HUES48 (cell line): ENCODE results near the gene SLC38A8.
A peak's percentile ranks its signal among the peaks of the same experiment; 100 is the strongest.

Source experiments
- H3K27ac ChIP-seq: one replicate; pipeline ENCODE4 v1.7.0; 2013; ENCODE audit warnings: low read depth, low read length, inconsistent platforms
- H3K27me3 ChIP-seq: 2 replicates; pipeline ENCODE4 v1.6.1; 2013; ENCODE audit warnings: mild to moderate bottlenecking, low read length; ENCODE audit not compliant: control insufficient read depth, insufficient read depth
- H3K36me3 ChIP-seq: 2 replicates; pipeline ENCODE4 v1.6.1; 2013; ENCODE audit warnings: low read length; ENCODE audit not compliant: control insufficient read depth, insufficient read depth
- H3K4me1 ChIP-seq: 2 replicates; pipeline ENCODE4 v1.6.1; 2013; ENCODE audit warnings: mild to moderate bottlenecking, low read length; ENCODE audit not compliant: control insufficient read depth, insufficient read depth
- H3K4me3 ChIP-seq: 2 replicates; pipeline ENCODE4 v1.5.1; 2013; ENCODE audit warnings: mild to moderate bottlenecking, low read depth, low read length
- H3K9ac ChIP-seq: 2 replicates; pipeline ENCODE4 v1.6.1; 2013; ENCODE audit warnings: mild to moderate bottlenecking, low read depth, low read length, moderate library complexity
- H3K9me3 ChIP-seq: 2 replicates; pipeline ENCODE4 v1.6.1; 2013; ENCODE audit warnings: low read length; ENCODE audit not compliant: control insufficient read depth, insufficient read depth

The SLC38A8 gene

GRCh38 chr16:83975590-83976260 lies 66.9 kb downstream of the SLC38A8 start:
- no peak overlapping the region for H3K4me3 ChIP-seq
- H3K27ac ChIP-seq, result no peak overlapping the region
- no peaks in the 10 kb centered on the region; the same call in 1 of the 2 replicates for H3K4me1 ChIP-seq
- no peaks in the 10 kb centered on the region for H3K36me3 ChIP-seq
- H3K9me3 ChIP-seq, result 0 out of 2 replicates have a peak, but pooled peaks cover 2% of the 10 kb centered on the region
- H3K9ac ChIP-seq, result no peak overlapping the region
- H3K27me3 ChIP-seq, result no peaks in the 10 kb centered on the region

- Histone ChIP-seq H3K36me3 (no peaks in the 10 kb centered on the region), H3K4me1 (peaks cover 6% of the 10 kb centered on the region; the same call in 1 of the 2 replicates), H3K27ac (no peak overlapping the region), H3K4me3 (no peak overlapping the region), H3K9ac (no peak overlapping the region), H3K27me3 (peaks cover 4% of the 10 kb centered on the region; the same call in 1 of the 2 replicates), H3K9me3 (0 out of 2 replicates have a peak, but pooled peaks cover 2% of the 10 kb centered on the region)
Measured at GRCh38 chr16:83974475-83974874, 68.1 kb downstream of the SLC38A8 start.

DNA sequence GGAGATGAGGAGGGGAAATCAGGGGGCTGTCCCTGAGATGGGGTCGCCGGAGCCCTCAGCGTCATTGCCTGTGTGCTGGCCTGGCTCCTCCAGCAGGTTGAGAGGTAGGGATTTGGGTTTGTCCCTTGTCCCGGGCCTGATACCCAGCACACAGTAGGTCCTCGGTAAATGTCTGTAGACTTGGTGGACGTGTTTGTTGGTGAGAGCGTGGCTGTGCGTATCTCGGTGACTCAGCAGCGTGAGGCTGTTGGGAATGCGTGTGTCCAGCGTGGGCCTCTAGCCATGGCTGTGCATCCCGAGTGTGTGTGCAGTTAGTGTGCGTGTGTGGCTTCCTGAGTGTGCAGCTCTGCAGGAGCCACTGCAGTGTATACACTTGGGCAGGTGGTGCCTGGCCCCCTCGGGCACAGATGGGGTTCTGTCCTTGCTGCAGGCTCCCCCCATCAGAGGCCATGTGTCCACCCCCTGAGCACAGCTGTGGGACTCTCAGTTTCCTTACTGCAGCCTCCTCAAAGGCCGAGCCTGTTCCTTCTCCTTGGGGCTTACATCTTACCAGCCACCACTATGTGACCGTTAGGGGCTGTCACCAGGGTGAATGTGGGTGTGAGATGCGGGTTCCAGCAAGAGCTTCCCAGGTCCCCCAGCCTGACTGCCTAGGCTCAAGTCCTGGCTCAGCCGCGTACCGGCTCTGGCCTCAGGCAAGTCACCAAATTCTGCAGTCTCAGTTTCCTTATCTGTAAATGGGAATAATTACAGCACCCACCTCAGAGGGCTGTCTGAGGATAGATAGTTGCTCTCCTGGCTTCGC lies 68.8 kb downstream of the SLC38A8 start:
- Histone ChIP-seq H3K27me3 (peaks cover 9% of the 10 kb centered on the region), H3K9ac (no peak overlapping the region)

DNA sequence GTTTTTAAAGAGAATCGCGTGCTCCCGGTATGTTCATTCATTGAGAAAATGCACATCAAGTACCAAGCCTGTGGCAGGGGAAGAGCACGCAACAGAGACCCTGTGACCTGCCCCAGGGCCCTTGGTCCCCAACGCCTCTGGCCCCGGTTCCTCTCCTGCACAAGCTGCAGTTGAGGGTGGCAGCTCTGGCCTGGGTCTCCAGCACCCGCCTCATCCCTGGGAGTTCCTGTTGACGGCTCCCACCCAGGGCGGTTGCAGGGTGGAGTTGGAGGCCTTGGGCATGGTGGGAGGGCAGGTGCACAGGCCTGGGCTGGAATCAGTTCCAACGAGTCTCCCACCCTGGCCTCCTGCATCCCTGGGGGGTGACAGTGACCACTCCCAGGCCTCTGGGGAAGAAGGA lies 69.5 kb downstream of the SLC38A8 start:
- no peaks in the 10 kb centered on the region for H3K9me3 ChIP-seq
- H3K27me3 ChIP-seq, result peaks cover 11% of the 10 kb centered on the region
- H3K36me3 ChIP-seq, result no peaks in the 10 kb centered on the region
- no peak overlapping the region for H3K9ac ChIP-seq
- H3K27ac ChIP-seq, result no peak overlapping the region
- no peak overlapping the region for H3K4me3 ChIP-seq
- H3K4me1 ChIP-seq, result peaks cover 6% of the 10 kb centered on the region; the same call in 1 of the 2 replicates

More for the DNA sequence above, 68.8 kb downstream of the SLC38A8 start:
- Histone ChIP-seq H3K4me3 (no peak overlapping the region), H3K4me1 (peaks cover 6% of the 10 kb centered on the region; the same call in 1 of the 2 replicates), H3K27ac (no peak overlapping the region), H3K36me3 (no peaks in the 10 kb centered on the region), H3K9me3 (0 out of 2 replicates have a peak, but pooled peaks cover 1% of the 10 kb centered on the region)

- peaks cover 11% of the 10 kb centered on the region for H3K27me3 ChIP-seq
- no peak overlapping the region for H3K27ac ChIP-seq
- peaks cover 6% of the 10 kb centered on the region; the same call in 1 of the 2 replicates for H3K4me1 ChIP-seq
- H3K36me3 ChIP-seq, result no peaks in the 10 kb centered on the region
- no peaks in the 10 kb centered on the region for H3K9me3 ChIP-seq
- H3K9ac ChIP-seq, result no peak overlapping the region
- H3K4me3 ChIP-seq, result no peak overlapping the region
Measured at GRCh38 chr16:83972256-83973008, 70.2 kb downstream of the SLC38A8 start.

GRCh38 chr16:83971165-83972130 lies 71.1 kb downstream of the SLC38A8 start:
- no peaks in the 10 kb centered on the region for H3K9me3 ChIP-seq
- H3K4me3 ChIP-seq, result no peak overlapping the region
- H3K4me1 ChIP-seq, result peaks cover 6% of the 10 kb centered on the region; the same call in 1 of the 2 replicates
- no peaks in the 10 kb centered on the region for H3K36me3 ChIP-seq
- peaks cover 11% of the 10 kb centered on the region for H3K27me3 ChIP-seq
- H3K9ac ChIP-seq, result no peak overlapping the region
- no peak overlapping the region for H3K27ac ChIP-seq

GRCh38 chr16:83970430-83970815 lies 72.2 kb downstream of the SLC38A8 start:
- H3K9ac ChIP-seq, result no peak overlapping the region
- no peak overlapping the region for H3K27ac ChIP-seq

GRCh38 chr16:83969771-83970429 lies 72.7 kb downstream of the SLC38A8 start:
- H3K4me1 ChIP-seq, result peaks cover 6% of the 10 kb centered on the region; the same call in 1 of the 2 replicates
- no peak overlapping the region; the same call in 1 of the 2 replicates for H3K4me3 ChIP-seq
- no peaks in the 10 kb centered on the region for H3K9me3 ChIP-seq
- H3K36me3 ChIP-seq, result no peaks in the 10 kb centered on the region
- H3K9ac ChIP-seq, result no peak overlapping the region
- H3K27me3 ChIP-seq, result peaks cover 11% of the 10 kb centered on the region
- no peak overlapping the region for H3K27ac ChIP-seq

More at GRCh38 chr16:83970430-83970815, 72.2 kb downstream of the SLC38A8 start:
- Histone ChIP-seq H3K36me3 (no peaks in the 10 kb centered on the region), H3K9me3 (no peaks in the 10 kb centered on the region), H3K27me3 (peaks cover 11% of the 10 kb centered on the region), H3K4me3 (no peak overlapping the region), H3K4me1 (peaks cover 6% of the 10 kb centered on the region; the same call in 1 of the 2 replicates)

- no peak overlapping the region for H3K27ac ChIP-seq
- H3K9ac ChIP-seq, result no peak overlapping the region
- H3K9me3 ChIP-seq, result no peaks in the 10 kb centered on the region
- H3K27me3 ChIP-seq, result peaks cover 11% of the 10 kb centered on the region
- H3K36me3 ChIP-seq, result no peaks in the 10 kb centered on the region
- H3K4me1 ChIP-seq, result peaks cover 6% of the 10 kb centered on the region; the same call in 1 of the 2 replicates
- peak overlapping the region; percentile 62 for H3K4me3 ChIP-seq
Measured at GRCh38 chr16:83968891-83969649, 73.5 kb downstream of the SLC38A8 start.
